Measurements from ENCODE around the gene ZNF41. TPM values are rescaled to one million over a fixed set of nuclear protein-coding genes. Genes with fewer than 3 reads are reported as not detected.

The ZNF41 gene
- total RNA-seq, 1 experiment from 2014 or later, result 2.5 TPM

GRCh38 chrX:47475476-47475875 is 7.5 kb downstream of the ZNF41 start:
- no peak overlapping the region for H3K4me2 ChIP-seq (ENCODE audit: insufficient read depth, insufficient read length, low read length)
- no peak overlapping the region for H4K8ac ChIP-seq (replicated peaks; ENCODE audit: insufficient read length, low read depth, low read length)
- H3K79me2 ChIP-seq (ENCODE audit: insufficient read depth, low read length), result no peaks in the 10 kb centered on the region
- no peak overlapping the region for H3T11ph ChIP-seq (ENCODE audit: low read length)
- H3K9me3 ChIP-seq (ENCODE audit: control insufficient read depth, low read depth, low read length), result no peaks in the 10 kb centered on the region
- no peak overlapping the region for H3K9ac ChIP-seq (ENCODE audit: extremely low read depth, insufficient read length, low read length)
- Mint-ChIP-seq H3K27ac (no peak overlapping the region), H3K36me3 (ENCODE audit: insufficient read depth in 1 of 3, low read depth in 3 of 3) (peaks cover 0 to 6% (median 4%) of the 10 kb centered on the region in 3 experiments; a peak in 3 of 7 replicates), H3K4me3 (no peak overlapping the region), H3K4me1 (no peaks in the 10 kb centered on the region), H3K27me3 (ENCODE audit: low read depth) (no peaks in the 10 kb centered on the region), H3K9me3 (peaks cover 46 to 70% of the 10 kb centered on the region in 2 experiments)
- H3K56ac ChIP-seq (ENCODE audit: insufficient read length, low read depth, low read length), result no peak overlapping the region
- H3K79me1 ChIP-seq (ENCODE audit: insufficient read depth, low read depth, low read length, poor library complexity, severe bottlenecking), result no peaks in the 10 kb centered on the region
- H3K23me2 ChIP-seq (ENCODE audit: insufficient read length, low read depth, low read length, poor library complexity, severe bottlenecking), result no peaks in the 10 kb centered on the region
- no peak overlapping the region for H2BK120ac ChIP-seq (ENCODE audit: low read depth, low read length, poor library complexity, severe bottlenecking)
- no peaks in the 10 kb centered on the region for H3K27me3 ChIP-seq (ENCODE audit: insufficient read depth, low read length)
- H2BK12ac ChIP-seq (ENCODE audit: insufficient read length, low read depth, low read length), result no peak overlapping the region
- no peaks in the 10 kb centered on the region for H4K20me1 ChIP-seq (ENCODE audit: control insufficient read depth, insufficient read depth, insufficient read length)
- H3K4me1 ChIP-seq (ENCODE audit: insufficient read depth, low read length), result no peaks in the 10 kb centered on the region
- no peak overlapping the region for H2AFZ ChIP-seq (ENCODE audit: low read length)
- no peak overlapping the region for H3K27ac ChIP-seq (ENCODE audit: insufficient read length, low read depth, low read length)
- no peak overlapping the region for H2BK20ac ChIP-seq (ENCODE audit: low read depth, low read length, poor library complexity, severe bottlenecking)
- no peak overlapping the region for H3K18ac ChIP-seq (ENCODE audit: insufficient read length, low read depth, low read length)
- no peak overlapping the region for H3K14ac ChIP-seq (ENCODE audit: insufficient read depth, low read length)
- no peak overlapping the region for H4K5ac ChIP-seq (ENCODE audit: insufficient read length, low read depth, low read length)
- no peak for TF ChIP-seq CTCF (conservative IDR thresholded peaks at IDR 0.05)
- H4K91ac ChIP-seq (ENCODE audit: insufficient read length, low read depth, low read length), result no peak overlapping the region
- no peak overlapping the region for H3K4ac ChIP-seq (ENCODE audit: low read depth, low read length)
- no peak overlapping the region for H3K23ac ChIP-seq (ENCODE audit: insufficient read length, low read depth, low read length)
- no peak for DNase-seq
- no peak overlapping the region for H2AK5ac ChIP-seq (ENCODE audit: insufficient read length, low read length)
- H2BK15ac ChIP-seq (ENCODE audit: low read depth, low read length), result no peak overlapping the region
- no peak overlapping the region for H2BK5ac ChIP-seq (ENCODE audit: insufficient read length, low read length)
